Esophagus (tissue), 2 donors: ENCODE data around the gene EPHX1. TPM values are rescaled to one million over a fixed set of nuclear protein-coding genes. Genes with fewer than 3 reads are reported as not detected.
"Not testable (repeated sequence)": the region's sequence is repeated elsewhere in the genome, so short reads cannot be mapped to it uniquely, and the experiment has no call there.

Experiments
- H3K27ac ChIP-seq, 2 donors: one replicate each; pipeline ENCODE4 v1.5.1; 2013; ENCODE audit warnings: low read depth in 2 of 2, mild to moderate bottlenecking in 2 of 2, inconsistent platforms in 1 of 2, low read length in 1 of 2, moderate library complexity in 1 of 2
- H3K27me3 ChIP-seq, 2 donors: one replicate each; pipeline ENCODE4 v1.6.1; 2013; ENCODE audit warnings: low read length in 2 of 2, control low read depth in 1 of 2, mild to moderate bottlenecking in 1 of 2; ENCODE audit not compliant: insufficient read depth in 2 of 2, control insufficient read depth in 1 of 2
- H3K36me3 ChIP-seq, 2 donors: one replicate each; pipeline ENCODE4 v1.6.1; 2013; ENCODE audit warnings: low read length in 1 of 2; ENCODE audit not compliant: control insufficient read depth in 2 of 2, insufficient read depth in 2 of 2
- H3K4me1 ChIP-seq, 2 donors: one replicate each; pipeline ENCODE4 v1.6.1; 2013; ENCODE audit warnings: low read length in 1 of 2; ENCODE audit not compliant: control insufficient read depth in 2 of 2, insufficient read depth in 2 of 2
- H3K4me3 ChIP-seq, 2 donors: one replicate each; pipeline ENCODE4 v1.5.1; 2013; ENCODE audit warnings: low read length in 2 of 2, mild to moderate bottlenecking in 2 of 2, low read depth in 1 of 2, moderate library complexity in 1 of 2
- H3K9me3 ChIP-seq, 2 donors: one replicate each; pipeline ENCODE4 v1.6.1; 2013; ENCODE audit warnings: mild to moderate bottlenecking in 2 of 2, low read depth in 1 of 2, low read length in 1 of 2, moderate library complexity in 1 of 2; ENCODE audit not compliant: control insufficient read depth in 2 of 2, insufficient read depth in 1 of 2
- WGBS, 2 donors: extraction: QIAGEN DNeasy Blood & Tissue Kit; methylation state at CpG; one replicate each; pipeline ENCODE4 v1.1.7; 2013; 5-methylcytosine and 5-hydroxymethylcytosine counted together
- polyA plus RNA-seq, 2 donors: library from polyadenylated mRNA; stranded (reverse); fragments of 200-250 nt; gene quantifications; one replicate each; pipeline ENCODE4 v1.2.3, GENCODE V29; 2013
- donor health status: healthy with polysubstance abuse.
- donor health status: Bipolar disorder and iron deficiency.

Gene EPHX1
- polyA plus RNA-seq: 10 to 100 TPM; 62.5 to 90.7 TPM

GRCh38 chr1:225809842-225810578, at the start of gene EPHX1:
Gene EPHX1 (plus strand): TSS chr1:225810124. CDS start chr1:225828730, 18,606 bp downstream.
- WGBS, 2 donors: 0 to 1% methylated on average over 53 to 80 of the region's 80 CpGs
- Histone ChIP-seq H3K4me3 (peak within 1 kb of the TSS; percentile 79 to 86), H3K27ac (peak within 1 kb of the TSS; percentile 79 to 82), H3K4me1 (peaks cover 9 to 22% of the 10 kb centered on the region in 2 donors), H3K27me3 (no peaks in the 10 kb centered on the region), H3K36me3 (no peaks in the 10 kb centered on the region), H3K9me3 (no peaks in the 10 kb centered on the region)

GRCh38 chr1:225760531-225760930, 49.4 kb upstream of the EPHX1 start:
- Histone ChIP-seq H3K9me3 (no peaks in the 10 kb centered on the region), H3K4me3 (no peak overlapping the region), H3K27ac (no peak overlapping the region), H3K27me3 (no peaks in the 10 kb centered on the region), H3K36me3 (no peaks in the 10 kb centered on the region), H3K4me1 (no peaks in the 10 kb centered on the region)
- 93 to 95% methylated on average over 6 of the region's 6 CpGs for WGBS, 2 donors

GRCh38 chr1:225761395-225761794, 48.5 kb upstream of the EPHX1 start:
- H3K4me3 ChIP-seq, H3K36me3 ChIP-seq, H3K9me3 ChIP-seq, H3K27ac ChIP-seq, H3K27me3 ChIP-seq, H3K4me1 ChIP-seq: not testable (repeated sequence)
- WGBS, 2 donors: 89 to 93% methylated on average over 6 of the region's 6 CpGs

- H3K27me3 ChIP-seq: no peaks in the 10 kb centered on the region
- H3K4me1 ChIP-seq: peaks cover 3 to 4% of the 10 kb centered on the region in 2 donors
- 84 to 85% methylated on average over 5 of the region's 5 CpGs for WGBS, 2 donors
Observed at GRCh38 chr1:225762002-225762441, 47.9 kb upstream of the EPHX1 start.

GRCh38 chr1:225762444-225762843, 47.5 kb upstream of the EPHX1 start:
- H3K4me1 ChIP-seq: peaks cover 4 to 6% of the 10 kb centered on the region in 2 donors
- H3K36me3 ChIP-seq: no peaks in the 10 kb centered on the region
- H3K27ac ChIP-seq: no peak overlapping the region
- H3K4me3 ChIP-seq: no peak overlapping the region
- 64 to 68% methylated on average over 5 of the region's 5 CpGs for WGBS, 2 donors
- no peaks in the 10 kb centered on the region for H3K27me3 ChIP-seq
- H3K9me3 ChIP-seq: no peaks in the 10 kb centered on the region

More at GRCh38 chr1:225762002-225762441, 47.9 kb upstream of the EPHX1 start:
- no peaks in the 10 kb centered on the region for H3K36me3 ChIP-seq
- no peak overlapping the region for H3K27ac ChIP-seq
- H3K9me3 ChIP-seq: no peaks in the 10 kb centered on the region
- no peak overlapping the region for H3K4me3 ChIP-seq

GRCh38 chr1:225763716-225764548, 46.0 kb upstream of the EPHX1 start:
- Histone ChIP-seq H3K27me3 (no peaks in the 10 kb centered on the region), H3K4me1 (peaks cover 8 to 11% of the 10 kb centered on the region in 2 donors), H3K4me3 (no peak overlapping the region), H3K9me3 (no peaks in the 10 kb centered on the region), H3K27ac (peak overlapping the region in 1 of 2 donors; percentile 6), H3K36me3 (no peaks in the 10 kb centered on the region)
- WGBS, 2 donors: 46 to 51% methylated on average over 9 of the region's 9 CpGs

- no peaks in the 10 kb centered on the region for H3K27me3 ChIP-seq
- H3K9me3 ChIP-seq: no peaks in the 10 kb centered on the region
- no peak overlapping the region for H3K4me3 ChIP-seq
- H3K27ac ChIP-seq: peak overlapping the region in 1 of 2 donors; percentile 76
- peaks cover 8 to 11% of the 10 kb centered on the region in 2 donors for H3K4me1 ChIP-seq
- 63 to 81% methylated on average over 6 of the region's 6 CpGs for WGBS, 2 donors
- no peaks in the 10 kb centered on the region for H3K36me3 ChIP-seq
Observed at GRCh38 chr1:225765982-225766674, 43.8 kb upstream of the EPHX1 start.

GRCh38 chr1:225766967-225767633, 42.8 kb upstream of the EPHX1 start:
- H3K4me3 ChIP-seq: no peak overlapping the region
- H3K27me3 ChIP-seq: no peaks in the 10 kb centered on the region
- H3K36me3 ChIP-seq: no peaks in the 10 kb centered on the region
- WGBS, 2 donors: 22 to 40% methylated on average over 8 of the region's 8 CpGs
- peaks cover 8 to 11% of the 10 kb centered on the region in 2 donors for H3K4me1 ChIP-seq
- H3K27ac ChIP-seq: peak overlapping the region; percentile 76 to 88
- H3K9me3 ChIP-seq: no peaks in the 10 kb centered on the region
